Activated naive CD4-positive, alpha-beta T cell treated with anti-CD3 and anti-CD28 coated beads, Interleukin-2, amount 50 U/mL, for 72 hours (primary cell): ENCODE data around the gene FABP3. TPM values are rescaled to one million over a fixed set of nuclear protein-coding genes. Genes with fewer than 3 reads are reported as not detected.

Experiments
- ATAC-seq, 2 donors: fragments of 150-1000 bp; cut with Tn5 transposase; 2 replicates each; pipeline ENCODE4 v1.10.0; 2021; ENCODE audit warnings: mild to moderate bottlenecking in 2 of 2, moderate library complexity in 2 of 2
- DNase-seq, 2 donors: peaks; one replicate each; pipeline ENCODE4 v3.0.0; 2021 to 2022; ENCODE audit warnings: low spot score in 2 of 2
- H3K27ac Mint-ChIP-seq, 2 donors: one replicate each; pipeline ENCODE4 v1.8.0; 2022; ENCODE audit warnings: mild to moderate bottlenecking in 2 of 2, mixed read lengths in 2 of 2
- H3K36me3 Mint-ChIP-seq, 2 donors: one replicate each; pipeline ENCODE4 v1.8.0; 2022; ENCODE audit warnings: mixed read lengths in 2 of 2
- H3K9me3 Mint-ChIP-seq, 2 donors: one replicate each; pipeline ENCODE4 v1.8.0; 2022; ENCODE audit warnings: mixed read lengths in 2 of 2
- total RNA-seq, 2 donors: library from RNA; stranded (reverse); gene quantifications; one replicate each; pipeline ENCODE4 v1.2.3, GENCODE V29; 2022

FABP3 gene
- total RNA-seq, 2 donors from 2014 or later = not detected

GRCh38 chr1:31381394-31382294 is 8.8 kb upstream of the FABP3 start:
- DNase-seq (no peak), ATAC-seq (no peak)
- Mint-ChIP-seq H3K9me3 (no peaks in the 10 kb centered on the region), H3K27ac (no peak overlapping the region), H3K36me3 (no peaks in the 10 kb centered on the region)

- H3K36me3 Mint-ChIP-seq = no peaks in the 10 kb centered on the region
- ATAC-seq (no peak), DNase-seq (no peak)
- H3K9me3 Mint-ChIP-seq = no peaks in the 10 kb centered on the region
- peak overlapping the region; percentile 18 to 45 for H3K27ac Mint-ChIP-seq
Measured at GRCh38 chr1:31380181-31380580, 7.3 kb upstream of the FABP3 start.

GRCh38 chr1:31378001-31378400 is 5.1 kb upstream of the FABP3 start:
- ATAC-seq (no peak), DNase-seq (no peak)
- Mint-ChIP-seq H3K36me3 (no peaks in the 10 kb centered on the region), H3K9me3 (no peaks in the 10 kb centered on the region), H3K27ac (no peak overlapping the region)

GRCh38 chr1:31377364-31377863 is 4.5 kb upstream of the FABP3 start:
- Mint-ChIP-seq H3K36me3 (no peaks in the 10 kb centered on the region), H3K9me3 (no peaks in the 10 kb centered on the region), H3K27ac (no peak overlapping the region)
- DNase-seq = no peak
- ATAC-seq = no peak

- peak overlapping the region in 1 of 2 donors; percentile 93 for H3K27ac Mint-ChIP-seq
- DNase-seq (no peak), ATAC-seq (no peak)
- no peaks in the 10 kb centered on the region for H3K9me3 Mint-ChIP-seq
- H3K36me3 Mint-ChIP-seq = no peaks in the 10 kb centered on the region
Measured at GRCh38 chr1:31376375-31377134, 3.7 kb upstream of the FABP3 start.

- no peak overlapping the region for H3K27ac Mint-ChIP-seq
- no peaks in the 10 kb centered on the region for H3K9me3 Mint-ChIP-seq
- H3K36me3 Mint-ChIP-seq = no peaks in the 10 kb centered on the region
- no peak for DNase-seq
- no peak for ATAC-seq
Measured at GRCh38 chr1:31374511-31375196, 1.8 kb upstream of the FABP3 start.

GRCh38 chr1:31373897-31374486 is 1.1 kb upstream of the FABP3 start:
- ATAC-seq (peak in 1 of 2 donors; percentile 12), DNase-seq (no peak)
- peak overlapping the region in 1 of 2 donors; percentile 68 for H3K27ac Mint-ChIP-seq
- no peaks in the 10 kb centered on the region for H3K9me3 Mint-ChIP-seq
- no peaks in the 10 kb centered on the region for H3K36me3 Mint-ChIP-seq

- ATAC-seq (peak in 1 of 2 donors; percentile 7), DNase-seq (no peak)
- Mint-ChIP-seq H3K36me3 (no peaks in the 10 kb centered on the region), H3K27ac (no peak overlapping the region), H3K9me3 (no peaks in the 10 kb centered on the region)
Measured at GRCh38 chr1:31372751-31373055, 173 bp downstream of the FABP3 start.

- Mint-ChIP-seq H3K36me3 (no peaks in the 10 kb centered on the region), H3K9me3 (no peaks in the 10 kb centered on the region), H3K27ac (no peak overlapping the region)
- ATAC-seq (no peak), DNase-seq (no peak)
Measured at GRCh38 chr1:31372051-31372450, 825 bp downstream of the FABP3 start.

- Mint-ChIP-seq H3K36me3 (no peaks in the 10 kb centered on the region), H3K27ac (no peak overlapping the region), H3K9me3 (no peaks in the 10 kb centered on the region)
- no peak for ATAC-seq
- no peak for DNase-seq
Measured at GRCh38 chr1:31371121-31371959, 1.5 kb downstream of the FABP3 start.

GRCh38 chr1:31370565-31370964 is 2.3 kb downstream of the FABP3 start:
- no peaks in the 10 kb centered on the region for H3K36me3 Mint-ChIP-seq
- no peak overlapping the region for H3K27ac Mint-ChIP-seq
- H3K9me3 Mint-ChIP-seq = no peaks in the 10 kb centered on the region
- no peak for DNase-seq
- no peak for ATAC-seq

GRCh38 chr1:31370021-31370420 is 2.9 kb downstream of the FABP3 start:
- Mint-ChIP-seq H3K36me3 (no peaks in the 10 kb centered on the region), H3K9me3 (no peaks in the 10 kb centered on the region)
- ATAC-seq = peak in 1 of 2 donors; percentile 24

GRCh38 chr1:31368611-31369107 is 4.2 kb downstream of the FABP3 start:
- Mint-ChIP-seq H3K9me3 (no peaks in the 10 kb centered on the region), H3K36me3 (no peaks in the 10 kb centered on the region), H3K27ac (no peak overlapping the region)
- DNase-seq (no peak), ATAC-seq (no peak)

More at GRCh38 chr1:31370021-31370420, 2.9 kb downstream of the FABP3 start:
- no peak for DNase-seq
- no peak overlapping the region for H3K27ac Mint-ChIP-seq

- no peak for ATAC-seq
- H3K36me3 Mint-ChIP-seq = no peaks in the 10 kb centered on the region
- H3K9me3 Mint-ChIP-seq = no peaks in the 10 kb centered on the region
Measured at GRCh38 chr1:31366796-31367195, 6.1 kb downstream of the FABP3 start.

GRCh38 chr1:31364561-31365250 is 8.2 kb downstream of the FABP3 start:
- Mint-ChIP-seq H3K36me3 (no peaks in the 10 kb centered on the region), H3K27ac (no peak overlapping the region), H3K9me3 (no peaks in the 10 kb centered on the region)
- DNase-seq (no peak), ATAC-seq (no peak)

More at GRCh38 chr1:31366796-31367195, 6.1 kb downstream of the FABP3 start:
- H3K27ac Mint-ChIP-seq = peak overlapping the region in 1 of 2 donors; percentile 36
- no peak for DNase-seq
